GM18526 (cell line): ENCODE data around the gene SMARCE1.

Experiments used
- POLR2A ChIP-seq: IDR thresholded peaks from 3 replicates; pipeline ENCODE4 v1.6.1; 2011; ENCODE audit not compliant: insufficient read length; ENCODE audit errors: extremely low read depth

Gene SMARCE1

DNA sequence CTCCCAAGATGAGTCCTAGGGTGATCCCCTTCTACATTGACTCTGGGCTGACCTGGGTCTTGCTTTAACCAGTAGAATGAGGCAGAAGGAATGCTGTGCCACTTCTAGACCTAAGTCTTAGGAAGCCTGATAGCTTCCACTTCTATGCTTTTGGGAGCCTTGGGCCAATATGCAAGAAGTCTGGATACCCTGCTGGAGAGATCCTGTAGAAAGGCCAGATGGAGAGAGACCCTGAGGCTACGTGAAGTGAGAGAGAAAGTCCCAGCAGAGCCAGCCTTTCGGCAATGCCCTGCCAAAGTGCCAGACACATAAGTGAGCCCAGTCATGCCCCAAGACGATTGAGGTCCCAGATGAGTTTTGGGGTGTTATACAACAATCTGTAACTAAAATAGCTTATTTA lies 15.6 kb upstream of the SMARCE1 start:
- TF ChIP-seq POLR2A: no peak

DNA sequence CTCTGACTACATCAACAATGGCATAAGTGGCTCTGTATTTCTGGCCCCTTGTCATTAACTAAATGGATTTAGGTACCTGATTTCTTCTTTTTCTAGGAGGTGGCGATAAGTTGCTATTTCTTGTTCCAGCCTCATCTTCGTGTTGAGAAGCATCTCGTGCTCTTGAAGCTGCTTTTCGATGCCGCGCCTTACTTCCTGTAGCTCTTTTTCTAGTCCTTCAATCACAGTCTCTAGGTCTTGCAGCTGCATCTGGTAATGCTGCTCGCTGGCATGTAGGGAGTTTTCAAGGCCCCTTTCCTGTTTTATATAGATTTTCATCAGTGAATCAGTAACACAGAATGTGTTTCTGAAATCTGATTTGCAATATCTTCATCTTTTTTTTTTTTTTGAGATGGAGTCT lies 12.3 kb upstream of the SMARCE1 start:
- TF ChIP-seq POLR2A: no peak

DNA sequence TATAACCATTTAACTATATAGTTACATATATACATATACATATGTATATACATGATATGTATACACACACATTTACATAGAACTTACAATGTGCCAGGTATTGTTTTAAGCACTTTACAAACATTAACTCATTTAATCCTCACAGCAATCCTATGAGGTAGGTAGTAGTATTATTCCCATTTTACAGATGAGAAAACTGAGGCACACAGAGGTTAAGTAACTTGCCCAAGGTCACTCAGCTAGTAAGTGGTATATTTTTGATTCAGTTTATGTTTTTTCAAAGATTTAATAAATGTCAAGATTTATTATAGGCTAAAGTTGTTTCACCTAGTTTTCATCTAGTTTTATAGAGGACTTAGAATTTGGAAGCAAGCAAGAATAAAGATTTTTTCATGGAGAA lies 10.8 kb upstream of the SMARCE1 start:
- no peak for TF ChIP-seq POLR2A

DNA sequence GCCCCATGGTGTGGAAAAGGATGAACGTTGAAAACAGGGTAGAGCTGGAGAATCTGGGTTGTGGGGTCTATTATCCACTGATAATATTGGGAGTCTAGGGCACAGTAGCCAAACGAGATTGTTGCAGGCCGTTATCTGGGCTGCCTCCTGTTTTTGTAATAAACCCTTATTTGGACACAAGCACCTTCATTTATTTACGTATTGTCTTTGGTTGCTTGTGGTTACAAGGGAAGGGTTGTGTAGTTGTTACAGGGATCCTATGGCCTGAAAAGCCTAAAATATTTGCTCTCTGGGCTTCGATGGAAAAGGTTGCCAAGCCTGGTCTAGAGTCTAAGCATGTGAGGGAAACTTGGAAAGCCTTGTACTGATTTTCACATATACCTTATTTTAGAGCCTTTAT lies 4.3 kb upstream of the SMARCE1 start:
- TF ChIP-seq POLR2A: no peak

DNA sequence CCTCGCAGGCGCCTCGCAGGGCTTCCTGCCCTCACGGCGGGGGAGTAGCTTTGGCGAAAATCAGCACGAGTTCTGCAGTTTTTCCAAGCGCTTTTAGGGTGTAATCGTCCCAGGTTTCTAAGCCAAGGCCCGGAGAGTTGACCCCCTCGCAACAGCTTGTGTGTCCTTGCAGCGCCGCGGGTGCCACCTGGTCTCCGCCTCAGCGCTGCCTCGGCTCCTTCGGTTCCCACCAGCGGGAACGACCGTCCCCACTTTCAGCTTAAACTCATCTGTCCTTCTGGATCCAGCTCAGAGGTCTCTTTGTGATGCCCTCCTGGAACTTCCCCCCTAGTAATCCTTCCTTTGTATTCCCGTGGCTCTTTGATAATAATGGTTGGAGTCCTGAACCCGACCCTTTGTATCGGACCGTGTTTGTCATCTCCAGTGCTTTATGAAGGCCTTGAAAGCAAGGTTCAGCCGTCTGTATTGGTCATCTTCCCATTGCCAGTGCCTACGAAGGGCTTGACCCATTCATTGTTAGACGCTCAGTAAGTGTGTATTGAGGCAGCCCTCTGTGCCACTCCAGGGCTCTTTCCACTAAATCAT lies 858 bp upstream of the SMARCE1 start:
- TF ChIP-seq POLR2A: no peak

DNA sequence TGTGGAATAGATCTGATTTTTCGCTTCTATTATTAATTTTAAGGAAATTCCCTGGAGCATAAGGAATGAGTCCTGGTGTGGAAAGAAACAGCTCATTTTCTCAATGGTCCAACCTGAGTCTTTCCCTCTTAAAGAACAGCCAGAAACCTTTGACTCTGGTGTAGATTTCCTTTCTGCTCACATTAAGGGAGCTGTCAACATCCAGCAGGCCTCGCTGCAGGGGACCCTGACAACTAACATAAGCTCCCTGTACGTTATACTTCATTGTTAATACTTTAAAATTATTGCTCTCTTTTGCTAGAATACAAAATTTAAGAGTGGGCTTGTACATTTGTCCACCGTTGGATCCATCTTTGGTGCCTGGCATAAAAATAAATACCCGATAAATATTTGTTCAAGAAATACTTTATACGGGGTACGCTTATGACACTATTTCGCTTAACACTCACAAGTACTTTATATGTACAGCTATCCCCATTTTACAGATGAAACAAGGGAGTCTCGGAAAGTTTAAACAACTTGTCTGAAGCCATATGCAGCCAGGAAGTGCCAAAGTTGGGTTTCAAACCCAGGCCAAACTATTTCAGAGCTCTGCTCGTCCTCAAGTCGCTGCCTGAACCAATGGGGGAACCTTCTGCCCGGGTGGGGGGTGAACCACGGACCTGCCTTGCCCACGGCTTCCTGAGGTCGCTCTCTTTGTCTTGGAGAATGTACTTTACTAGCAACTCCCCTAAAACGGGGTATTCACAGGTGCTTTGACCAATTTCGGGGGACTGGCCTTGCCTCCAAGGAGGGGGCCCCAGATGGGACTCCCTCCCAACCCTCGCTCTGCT lies 611 bp downstream of the SMARCE1 start:
- TF ChIP-seq POLR2A: no peak

DNA sequence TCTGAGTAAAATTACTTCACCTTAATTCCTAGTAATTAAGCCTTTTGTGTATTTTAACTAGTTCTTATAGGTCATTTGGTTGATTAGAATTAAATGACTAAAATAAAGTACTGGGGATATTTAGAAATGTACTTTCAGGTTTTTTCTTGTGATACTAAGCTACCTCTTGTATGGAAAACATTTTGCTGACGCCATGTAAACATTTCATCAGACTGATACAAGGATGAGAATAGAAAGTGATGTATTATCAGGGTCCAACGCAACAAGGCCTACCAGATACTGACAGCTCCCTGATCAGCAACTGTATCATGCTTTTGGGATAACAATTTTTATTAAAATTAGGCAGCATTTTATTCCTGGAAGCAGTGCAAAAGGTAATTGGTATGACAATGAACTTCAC lies 1.7 kb downstream of the SMARCE1 start:
- no peak for TF ChIP-seq POLR2A

DNA sequence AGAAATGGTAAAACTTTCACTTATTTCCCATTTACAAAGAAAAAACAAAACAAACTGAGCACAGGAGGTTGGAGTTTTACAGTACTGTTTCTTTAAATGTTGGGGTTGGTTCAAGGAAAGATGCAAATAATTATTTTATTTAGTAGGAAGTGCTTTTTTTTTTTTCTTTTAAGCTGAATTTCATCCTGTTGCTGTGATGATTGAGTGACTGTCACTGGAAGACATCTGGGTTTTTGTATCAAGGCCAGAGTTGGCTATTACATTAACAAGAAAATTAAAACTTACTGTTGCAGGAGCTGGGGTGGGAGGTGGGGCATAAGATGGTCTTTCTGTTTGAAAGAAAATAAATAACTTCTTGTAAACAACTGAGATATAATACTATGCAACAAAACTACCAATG lies 2.3 kb downstream of the SMARCE1 start:
- TF ChIP-seq POLR2A: no peak

DNA sequence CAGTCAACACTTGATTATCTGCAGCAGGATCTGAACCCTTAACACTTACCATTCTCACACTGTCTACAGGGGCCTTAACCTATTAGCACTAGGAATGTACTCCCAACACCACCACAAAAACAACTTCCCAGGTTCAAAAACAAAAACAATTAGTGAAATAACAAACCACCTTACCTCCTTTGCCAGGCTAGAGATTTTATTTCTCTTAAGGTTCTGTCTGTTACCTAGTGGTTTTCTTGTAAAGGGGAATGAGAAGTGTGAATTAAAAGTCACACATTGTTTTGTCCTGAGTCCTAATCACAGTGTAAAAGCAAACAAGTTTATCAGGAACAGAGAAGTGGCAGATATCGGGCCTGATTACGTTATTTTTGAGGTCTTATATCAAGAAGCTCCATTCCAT lies 9.7 kb downstream of the SMARCE1 start:
- no peak for TF ChIP-seq POLR2A

DNA sequence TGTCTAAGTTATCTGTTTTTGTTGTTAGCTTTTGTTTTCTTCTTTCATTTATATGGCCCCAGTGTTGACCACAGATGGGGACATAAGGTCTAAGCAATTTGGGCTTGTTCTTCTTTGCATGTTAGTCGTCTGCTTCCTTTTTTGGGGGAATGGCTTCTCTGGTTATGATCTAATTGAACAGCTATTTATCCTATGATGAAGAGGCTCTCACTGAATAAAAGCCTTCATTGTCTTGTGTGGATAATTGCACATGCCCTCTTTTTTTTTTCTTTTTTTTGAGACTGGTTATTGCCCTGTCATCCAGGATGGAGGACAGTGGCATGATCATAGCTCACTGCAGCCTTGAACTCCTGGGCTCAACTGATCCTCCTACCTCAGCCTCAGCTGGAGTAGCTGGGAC lies 13.7 kb downstream of the SMARCE1 start:
- TF ChIP-seq POLR2A: no peak

DNA sequence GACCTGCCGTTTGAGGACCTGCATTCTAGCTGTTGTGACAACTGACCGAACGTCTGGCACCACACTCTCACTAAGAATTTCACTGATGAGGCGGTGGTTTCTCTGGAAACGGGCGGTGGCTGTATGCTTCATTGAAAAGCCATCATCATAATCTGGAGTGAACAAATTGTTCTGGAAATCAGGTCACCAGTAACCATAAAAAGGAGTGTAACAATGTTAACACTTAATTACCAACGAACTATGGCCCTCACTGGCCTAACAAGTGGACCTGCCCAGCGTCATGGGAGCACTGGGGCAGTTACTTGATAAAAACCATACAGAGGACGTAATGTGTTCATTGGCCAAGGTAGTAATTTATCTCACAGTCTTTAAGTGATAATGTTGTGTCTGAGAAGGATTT lies 15.4 kb downstream of the SMARCE1 start:
- TF ChIP-seq POLR2A: no peak

DNA sequence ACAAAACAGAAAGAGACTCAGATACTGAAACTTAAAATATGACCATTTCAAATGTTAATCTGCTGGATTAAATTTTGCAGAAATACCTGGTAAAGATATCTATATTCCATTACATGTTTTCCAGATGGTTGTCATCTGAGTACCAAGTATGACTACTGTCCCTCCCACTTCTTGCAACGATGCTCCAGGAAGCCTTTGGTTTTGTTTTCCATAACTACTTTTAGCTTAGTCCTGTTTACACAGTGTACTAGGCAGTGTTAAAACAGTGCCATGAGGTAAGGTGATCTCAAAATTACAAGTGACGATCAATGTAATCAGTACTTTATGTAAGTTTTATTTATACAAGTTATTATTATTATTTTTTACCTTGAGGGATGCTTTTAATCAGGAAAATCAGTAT lies 17.8 kb downstream of the SMARCE1 start:
- TF ChIP-seq POLR2A: no peak

DNA sequence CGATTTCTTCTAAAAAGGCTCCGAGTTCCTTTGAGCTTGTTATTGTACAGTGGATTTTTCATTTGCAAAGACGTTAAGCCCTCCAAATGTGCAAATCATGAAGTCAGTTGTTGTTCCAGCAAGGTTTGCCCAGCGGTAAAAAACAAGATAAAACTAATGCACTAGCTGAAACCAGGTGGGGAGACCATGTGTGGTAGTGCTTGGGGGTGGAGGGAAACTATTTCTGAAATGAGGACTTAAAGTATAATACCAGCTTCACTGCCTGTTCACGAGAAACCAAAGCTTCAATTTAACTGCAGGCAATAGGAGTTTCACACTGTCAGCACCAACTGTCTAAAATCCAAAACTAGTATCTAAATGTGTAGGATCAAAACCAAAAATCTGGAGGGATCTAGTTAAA lies 22.3 kb downstream of the SMARCE1 start:
- no peak for TF ChIP-seq POLR2A

DNA sequence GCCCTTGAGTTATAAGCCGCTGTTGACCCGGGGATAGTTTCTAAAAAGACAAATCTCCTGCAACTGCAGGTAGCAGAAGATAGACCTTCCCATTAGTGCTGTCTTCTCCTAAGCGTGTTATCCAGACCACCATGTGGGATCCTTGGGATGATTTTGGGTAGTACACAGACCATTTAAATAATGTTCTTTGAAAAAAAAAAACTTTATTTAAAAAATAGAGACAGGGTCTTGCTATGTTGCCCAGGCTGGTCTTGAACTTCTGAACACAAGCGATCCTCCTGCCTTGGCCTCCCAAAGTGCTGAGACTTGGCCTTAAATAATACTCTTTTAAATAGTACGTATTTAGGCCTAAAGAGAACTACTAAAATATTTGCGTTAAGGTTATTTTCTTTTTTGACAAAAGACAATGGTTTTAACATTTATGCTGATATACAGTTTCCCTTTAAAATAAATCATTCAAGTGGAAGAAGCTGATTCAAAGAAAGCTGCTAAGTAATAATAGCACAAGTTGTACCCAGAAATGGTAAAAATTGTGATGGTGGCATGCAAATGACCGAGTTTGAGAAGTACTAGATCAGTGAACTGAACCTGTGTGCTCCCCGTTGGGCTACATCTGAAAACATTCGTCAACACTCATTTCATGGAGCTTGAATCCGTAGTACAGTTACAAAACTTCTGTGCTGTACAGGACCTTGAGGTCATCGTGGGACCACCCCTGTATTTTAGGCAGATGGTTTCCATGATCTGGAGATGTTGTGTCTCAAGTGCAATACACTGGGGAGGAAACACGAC lies 24.0 kb downstream of the SMARCE1 start:
- TF ChIP-seq POLR2A: no peak

DNA sequence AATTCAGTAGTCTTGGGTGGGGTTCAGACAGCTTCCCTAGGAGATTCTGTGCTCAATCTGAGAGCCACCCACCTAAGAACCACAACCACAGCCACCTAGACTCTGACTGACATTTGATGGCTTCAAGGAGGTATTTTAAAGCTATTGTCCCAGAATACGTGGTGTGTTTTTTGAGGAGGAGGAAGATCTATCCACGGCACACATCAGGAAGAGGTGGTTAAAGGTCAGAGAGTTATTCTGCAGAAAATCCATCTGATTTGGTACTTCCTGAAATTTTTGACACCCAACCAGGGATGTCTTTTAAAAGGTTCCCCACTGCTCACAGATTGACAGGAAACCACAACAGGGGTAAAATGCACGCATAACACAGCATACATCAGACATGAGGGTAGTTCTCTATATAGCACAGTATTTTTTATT lies 25.1 kb downstream of the SMARCE1 start:
- TF ChIP-seq POLR2A: no peak

DNA sequence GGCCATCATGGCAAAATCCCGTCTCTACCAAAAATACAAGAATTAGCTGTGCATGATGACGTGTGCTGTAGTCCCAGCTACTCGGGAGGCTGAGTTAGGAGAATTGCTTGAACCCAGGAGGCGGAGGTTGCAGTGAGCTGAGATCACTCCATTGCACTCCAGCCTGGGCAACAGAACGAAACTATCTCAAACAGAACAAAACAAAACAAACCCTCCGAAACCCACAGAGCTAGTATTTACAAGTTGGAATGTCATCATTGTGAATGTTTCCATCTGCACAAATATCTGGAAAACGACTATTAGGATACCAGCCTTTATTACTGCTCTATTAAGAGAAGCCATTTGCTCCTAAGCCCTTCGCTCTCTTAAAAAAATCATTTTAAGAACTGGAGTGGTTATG lies 26.0 kb downstream of the SMARCE1 start:
- TF ChIP-seq POLR2A: no peak

DNA sequence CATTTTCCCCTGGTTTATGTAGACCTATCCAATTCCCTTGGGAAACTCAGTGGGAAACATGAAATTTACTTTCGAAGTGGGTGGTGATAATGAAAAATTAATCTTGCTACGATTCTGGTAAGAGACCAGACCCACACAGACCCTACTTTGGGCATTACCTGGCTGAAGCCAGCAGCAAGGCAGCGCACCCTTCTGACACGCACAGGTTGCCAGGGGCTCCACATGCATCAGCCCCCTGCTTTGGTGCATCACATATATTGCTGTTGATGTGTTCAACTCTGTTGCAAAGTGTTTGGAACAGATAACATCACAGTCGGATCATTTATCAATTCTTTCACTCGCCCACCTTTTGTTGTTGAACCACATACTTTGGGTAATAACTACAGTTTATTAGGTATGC lies 26.6 kb downstream of the SMARCE1 start:
- no peak for TF ChIP-seq POLR2A
